ENCODE data around the gene ANKRD13B.

- TF ChIP-seq, protein P1, sequence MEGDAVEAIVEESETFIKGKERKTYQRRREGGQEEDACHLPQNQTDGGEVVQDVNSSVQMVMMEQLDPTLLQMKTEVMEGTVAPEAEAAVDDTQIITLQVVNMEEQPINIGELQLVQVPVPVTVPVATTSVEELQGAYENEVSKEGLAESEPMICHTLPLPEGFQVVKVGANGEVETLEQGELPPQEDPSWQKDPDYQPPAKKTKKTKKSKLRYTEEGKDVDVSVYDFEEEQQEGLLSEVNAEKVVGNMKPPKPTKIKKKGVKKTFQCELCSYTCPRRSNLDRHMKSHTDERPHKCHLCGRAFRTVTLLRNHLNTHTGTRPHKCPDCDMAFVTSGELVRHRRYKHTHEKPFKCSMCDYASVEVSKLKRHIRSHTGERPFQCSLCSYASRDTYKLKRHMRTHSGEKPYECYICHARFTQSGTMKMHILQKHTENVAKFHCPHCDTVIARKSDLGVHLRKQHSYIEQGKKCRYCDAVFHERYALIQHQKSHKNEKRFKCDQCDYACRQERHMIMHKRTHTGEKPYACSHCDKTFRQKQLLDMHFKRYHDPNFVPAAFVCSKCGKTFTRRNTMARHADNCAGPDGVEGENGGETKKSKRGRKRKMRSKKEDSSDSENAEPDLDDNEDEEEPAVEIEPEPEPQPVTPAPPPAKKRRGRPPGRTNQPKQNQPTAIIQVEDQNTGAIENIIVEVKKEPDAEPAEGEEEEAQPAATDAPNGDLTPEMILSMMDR (IDR thresholded peaks at IDR 0.05) = peak; percentile 14 to 40 (median 34)
- TF ChIP-seq POLR2A (IDR thresholded peaks at IDR 0.05) = no peak
Observed at GRCh38 chr17:29567554-29568330, 25.2 kb upstream of the ANKRD13B start.
